GM20431 (cell line): Measurements from ENCODE around the gene CROT.

ENCODE experiments used
- in situ Hi-C: fragments of 300-500 bp; cut with MseI, MboI; formaldehyde crosslinking; loops from one replicate; pipeline ENCODE4 v1.15.0; 2020; ENCODE audit warnings: low sequenced_read_pairs; ENCODE audit not compliant: unreplicated experiment

The CROT gene, protein sequence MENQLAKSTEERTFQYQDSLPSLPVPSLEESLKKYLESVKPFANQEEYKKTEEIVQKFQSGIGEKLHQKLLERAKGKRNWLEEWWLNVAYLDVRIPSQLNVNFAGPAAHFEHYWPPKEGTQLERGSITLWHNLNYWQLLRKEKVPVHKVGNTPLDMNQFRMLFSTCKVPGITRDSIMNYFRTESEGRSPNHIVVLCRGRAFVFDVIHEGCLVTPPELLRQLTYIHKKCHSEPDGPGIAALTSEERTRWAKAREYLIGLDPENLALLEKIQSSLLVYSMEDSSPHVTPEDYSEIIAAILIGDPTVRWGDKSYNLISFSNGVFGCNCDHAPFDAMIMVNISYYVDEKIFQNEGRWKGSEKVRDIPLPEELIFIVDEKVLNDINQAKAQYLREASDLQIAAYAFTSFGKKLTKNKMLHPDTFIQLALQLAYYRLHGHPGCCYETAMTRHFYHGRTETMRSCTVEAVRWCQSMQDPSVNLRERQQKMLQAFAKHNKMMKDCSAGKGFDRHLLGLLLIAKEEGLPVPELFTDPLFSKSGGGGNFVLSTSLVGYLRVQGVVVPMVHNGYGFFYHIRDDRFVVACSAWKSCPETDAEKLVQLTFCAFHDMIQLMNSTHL

DNA sequence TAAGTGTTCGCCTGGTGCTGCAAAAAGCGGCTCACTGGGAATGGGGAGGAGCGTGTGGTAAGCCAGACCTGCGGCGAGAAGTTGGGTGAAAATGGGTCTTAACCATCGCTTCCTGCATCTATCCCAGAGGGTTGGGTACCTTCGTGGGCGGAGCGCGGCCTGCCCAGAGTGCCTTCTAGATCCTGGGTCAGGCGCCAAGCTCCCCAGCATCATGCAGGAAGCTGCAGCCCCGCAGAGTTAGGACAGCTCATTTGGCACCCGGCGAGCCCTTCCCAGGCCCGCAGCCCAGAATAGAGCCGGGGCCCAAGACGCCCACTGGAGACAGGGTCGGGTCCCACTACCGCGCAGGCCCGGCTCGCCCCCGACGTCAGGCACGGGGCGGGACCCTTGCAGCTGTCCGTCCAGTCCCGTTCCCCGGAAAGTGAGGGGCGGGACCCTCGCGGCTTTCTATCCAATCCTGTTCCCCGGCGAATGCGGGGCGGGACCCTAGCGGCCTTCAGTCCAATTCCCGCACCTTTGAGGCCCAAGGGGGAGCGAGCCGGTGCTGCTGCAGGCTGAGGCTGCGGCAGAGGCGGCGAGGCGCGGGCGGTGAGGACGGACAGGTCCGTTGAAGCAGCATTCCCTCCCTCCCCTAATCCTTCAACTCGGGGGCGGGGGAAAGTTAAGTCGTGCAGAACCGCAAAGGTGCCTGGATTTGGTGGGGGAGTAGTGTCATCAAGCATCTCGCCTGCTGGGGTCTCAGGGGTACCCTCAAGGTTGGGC, at the start of gene CROT:
TSS of gene CROT (plus strand) at position 499 of the 762 bp plus-strand sequence. CDS start 3,405 bp downstream, outside the sequence.
- in situ Hi-C loops: no loop called here

DNA sequence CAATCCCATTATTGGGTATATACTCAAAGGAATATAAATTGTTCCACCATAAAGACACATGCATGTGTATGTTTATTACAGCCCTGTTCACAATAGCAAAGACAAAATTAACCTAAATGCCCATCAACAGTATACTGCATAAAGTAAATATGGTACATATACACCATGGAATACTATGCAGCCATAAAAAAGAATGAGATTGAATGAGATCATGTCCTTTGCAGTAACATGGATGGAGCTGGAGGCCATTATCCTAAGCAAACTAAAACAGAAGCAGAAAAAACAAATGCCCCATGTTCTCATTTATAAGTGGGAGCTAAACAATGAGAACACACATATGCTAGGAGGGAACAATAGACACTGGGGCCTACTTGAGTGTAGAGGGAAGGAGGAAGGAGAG, 44.7 kb upstream of the CROT start:
- in situ Hi-C loops: no loop called here

DNA sequence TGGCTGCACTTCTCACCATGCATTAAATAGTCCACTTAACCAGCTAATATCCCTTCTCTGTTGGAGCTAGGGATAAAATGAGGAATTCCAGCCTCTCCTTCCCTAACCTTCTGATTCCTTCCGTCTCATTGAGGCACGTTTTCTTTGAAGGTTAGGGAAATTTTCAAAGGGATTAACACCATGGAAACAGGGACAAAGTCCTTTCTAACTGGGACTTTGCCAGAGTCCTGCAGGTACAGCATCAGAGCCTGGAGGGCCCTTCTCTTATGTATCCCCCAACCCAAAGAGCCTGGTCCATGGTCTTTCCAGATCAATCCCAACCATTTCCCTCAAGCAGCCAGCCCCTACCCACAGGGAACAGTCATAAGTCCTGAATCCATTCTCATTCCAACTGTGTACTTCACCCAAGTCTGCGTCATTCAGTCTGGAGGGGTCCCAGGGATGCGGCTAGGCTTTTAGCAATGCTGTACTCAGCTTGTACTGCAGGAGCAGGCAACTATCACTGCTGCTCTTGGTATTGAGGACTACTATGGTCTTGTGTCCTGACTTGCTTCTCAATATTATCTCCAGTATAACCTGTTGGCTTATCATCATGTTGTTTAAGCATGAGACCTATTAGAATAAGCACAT, 34.6 kb upstream of the CROT start:
- in situ Hi-C loops: no loop called here

DNA sequence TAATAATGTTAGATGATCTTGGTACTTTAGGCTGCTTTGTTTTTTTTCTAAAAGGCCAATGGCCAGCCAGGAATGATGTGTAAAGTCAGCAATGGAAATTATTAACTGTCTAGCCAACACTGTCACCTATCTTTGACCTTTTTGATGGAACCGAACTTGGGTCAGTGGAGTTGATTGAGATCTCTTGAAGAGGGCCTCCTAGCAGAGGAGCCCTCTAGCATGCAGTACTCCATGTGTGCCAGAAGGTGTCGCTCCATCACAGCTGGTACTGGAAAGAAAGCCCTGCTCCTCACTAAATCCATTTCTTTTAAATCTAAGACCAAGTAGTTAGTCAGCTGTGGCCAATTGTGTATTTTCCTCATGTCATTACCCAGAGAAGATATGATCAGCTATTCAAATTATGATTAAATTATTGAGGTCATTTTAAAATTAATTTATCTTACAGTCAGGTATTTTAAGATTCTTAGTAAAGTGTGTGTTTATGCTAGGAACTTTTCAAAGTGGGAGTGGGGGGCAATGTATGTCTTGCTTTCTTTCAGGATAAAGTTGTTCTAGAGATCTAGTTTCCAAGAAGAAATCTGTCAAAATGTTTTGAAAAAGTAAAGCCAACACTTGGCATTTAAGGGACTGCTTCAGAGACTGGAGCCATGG, 33.1 kb upstream of the CROT start:
- in situ Hi-C loops: no loop called here

DNA sequence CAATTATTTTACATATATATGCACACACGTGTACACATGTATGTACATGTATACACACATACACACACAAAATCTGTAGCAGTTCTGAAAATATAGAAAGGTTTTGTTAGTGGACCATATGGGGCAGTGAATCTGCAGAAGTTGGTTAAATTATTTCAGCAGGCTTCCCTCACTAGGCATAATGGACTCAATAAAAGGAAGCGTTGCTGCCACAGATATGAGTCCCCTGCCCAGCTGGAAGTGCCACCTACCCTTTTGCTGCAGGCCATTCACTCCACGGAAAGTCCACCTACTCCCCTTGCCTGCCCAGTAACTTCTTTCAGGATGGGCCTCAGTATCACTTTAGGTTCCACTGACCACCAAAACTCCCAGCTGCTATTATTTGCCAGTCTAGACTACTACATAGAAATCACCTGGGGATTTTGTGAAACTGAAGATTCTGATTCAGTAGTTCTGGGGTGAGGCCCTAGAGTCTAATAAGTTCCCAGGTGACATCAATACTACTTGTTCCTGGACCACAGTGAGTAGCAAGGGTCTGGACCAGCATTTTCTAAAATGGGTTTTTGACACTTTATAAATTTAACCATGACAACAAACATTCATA, 29.3 kb upstream of the CROT start:
- in situ Hi-C loops: loop anchor here (5.0 kb wide), 1 partner anchor 91 kb away; no protein-coding TSS in a partner anchor

DNA sequence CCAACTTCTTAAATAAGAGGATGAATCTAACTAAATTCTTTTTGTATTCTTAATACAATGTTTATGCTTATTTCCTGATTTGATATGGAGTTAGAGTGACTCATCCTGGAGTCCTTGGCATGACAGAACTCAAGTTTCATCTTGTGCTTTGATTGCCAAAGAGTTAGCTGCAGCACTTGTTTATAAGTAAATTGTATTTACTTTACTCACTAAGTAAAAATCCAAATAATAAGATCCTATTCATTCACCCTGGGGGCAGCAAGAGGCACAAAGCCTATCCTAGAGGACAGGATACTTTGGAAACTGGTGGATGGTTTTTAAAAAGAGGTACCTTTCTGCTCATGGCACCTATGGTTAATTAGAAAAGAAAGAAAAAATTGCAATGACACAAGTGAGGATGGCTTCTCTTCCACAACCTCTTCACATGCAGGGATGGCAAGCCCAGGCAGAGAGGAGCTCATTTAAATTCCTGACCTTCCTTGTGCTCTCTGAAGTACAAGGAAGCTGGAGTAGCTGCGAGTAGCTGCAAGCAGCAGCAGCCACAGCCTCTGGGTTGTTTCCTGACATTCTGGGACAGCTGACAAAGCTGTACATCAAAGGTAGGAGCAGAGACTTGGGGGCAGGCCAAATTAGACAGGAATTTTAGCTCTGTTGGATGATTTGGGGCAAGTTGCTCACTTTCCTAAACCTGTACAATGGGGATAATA, 28.5 kb upstream of the CROT start:
- in situ Hi-C loops: loop anchor here (5.0 kb wide), 1 partner anchor 90 kb away; no protein-coding TSS in a partner anchor

DNA sequence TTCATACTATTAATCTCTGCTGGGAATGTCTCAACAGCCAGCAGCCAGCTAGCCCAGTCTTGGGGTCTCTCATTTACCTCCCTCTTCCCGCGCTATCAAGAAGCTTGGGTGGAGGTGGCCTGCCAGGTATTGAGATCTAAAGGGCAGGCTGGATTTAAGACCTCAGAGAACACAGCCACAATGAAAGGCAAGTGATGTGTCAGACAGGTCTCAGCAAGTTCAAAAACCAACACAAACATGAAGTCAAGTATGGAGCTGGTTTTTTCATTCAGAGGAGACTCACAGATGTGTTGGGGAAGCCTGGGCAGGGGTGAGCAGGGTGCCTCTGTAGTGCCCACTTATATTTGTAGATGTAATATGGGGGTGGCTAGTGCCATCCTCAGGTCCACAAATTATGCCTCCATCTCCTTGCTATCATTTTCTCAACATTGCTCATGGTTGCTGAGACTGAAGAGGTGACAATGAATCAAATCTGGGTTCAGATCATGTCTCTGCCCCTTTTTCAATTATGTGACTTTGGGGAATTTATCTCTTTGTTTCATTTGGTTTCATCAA, 27.7 kb upstream of the CROT start:
- in situ Hi-C loops: loop anchor here (5.0 kb wide), 1 partner anchor 90 kb away; no protein-coding TSS in a partner anchor

DNA sequence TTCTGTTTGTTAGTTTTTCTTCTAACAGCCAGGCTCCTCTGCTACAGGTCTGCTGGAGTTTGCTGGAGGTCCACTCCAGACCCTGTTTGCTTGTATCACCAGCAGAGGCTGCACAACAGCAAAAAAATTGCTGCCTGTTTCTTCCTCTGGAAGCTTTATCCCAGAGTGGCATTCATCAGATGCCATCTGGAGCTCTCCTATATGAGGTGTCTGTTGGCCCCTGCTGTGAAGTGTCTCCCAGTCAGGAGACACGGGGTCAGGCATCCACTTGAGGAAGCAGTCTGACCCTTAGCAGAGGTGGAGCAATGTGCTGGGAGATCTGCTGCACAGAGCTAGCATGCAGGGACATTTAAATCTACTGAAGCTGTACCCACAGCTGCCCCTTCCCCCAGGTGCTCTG, 26.7 kb upstream of the CROT start:
- in situ Hi-C loops: loop anchor here (5.0 kb wide), 1 partner anchor 89 kb away; no protein-coding TSS in a partner anchor

DNA sequence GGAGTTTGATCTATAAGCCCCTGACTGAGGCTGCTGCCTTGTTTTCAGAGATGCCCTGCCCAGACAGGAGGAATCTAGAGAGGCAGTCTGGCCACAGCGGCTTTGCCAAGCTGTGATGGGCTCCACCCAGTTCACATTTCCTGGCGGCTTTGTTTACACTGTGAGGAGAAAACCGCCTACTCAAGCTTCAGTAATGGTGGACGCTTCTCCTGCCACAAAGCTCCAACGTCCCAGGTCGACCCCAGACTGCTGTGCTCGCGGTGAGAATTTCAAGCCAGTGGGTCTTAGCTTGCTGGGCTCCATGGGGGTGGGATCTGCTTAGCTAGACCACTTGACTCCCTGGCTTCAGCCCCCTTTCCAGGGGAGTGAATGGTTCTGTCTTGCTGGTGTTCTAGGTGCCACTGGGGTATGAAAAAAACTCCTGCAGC, 26.3 kb upstream of the CROT start:
- in situ Hi-C loops: loop anchor here (5.0 kb wide), 1 partner anchor 88 kb away; no protein-coding TSS in a partner anchor

DNA sequence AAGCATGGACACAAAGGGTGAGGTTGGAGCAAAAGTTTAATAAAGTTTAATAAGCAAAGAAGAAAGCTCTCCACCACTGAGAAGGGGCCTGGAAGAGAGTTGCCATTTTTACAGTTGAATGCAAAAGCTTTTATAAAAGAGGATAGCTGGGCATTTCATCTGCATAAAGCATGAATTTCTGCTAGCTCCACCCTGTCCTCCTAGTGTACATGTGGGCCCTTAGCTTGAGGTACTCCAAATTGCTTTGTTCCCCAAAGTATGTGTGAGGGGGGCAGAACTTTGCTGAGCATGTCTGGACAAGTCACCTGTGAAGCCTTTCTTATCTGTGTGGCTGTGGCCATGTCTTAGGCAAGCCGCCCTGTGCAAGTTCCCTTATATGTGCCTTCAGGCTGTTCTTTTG, 22.6 kb upstream of the CROT start:
- in situ Hi-C loops: no loop called here

DNA sequence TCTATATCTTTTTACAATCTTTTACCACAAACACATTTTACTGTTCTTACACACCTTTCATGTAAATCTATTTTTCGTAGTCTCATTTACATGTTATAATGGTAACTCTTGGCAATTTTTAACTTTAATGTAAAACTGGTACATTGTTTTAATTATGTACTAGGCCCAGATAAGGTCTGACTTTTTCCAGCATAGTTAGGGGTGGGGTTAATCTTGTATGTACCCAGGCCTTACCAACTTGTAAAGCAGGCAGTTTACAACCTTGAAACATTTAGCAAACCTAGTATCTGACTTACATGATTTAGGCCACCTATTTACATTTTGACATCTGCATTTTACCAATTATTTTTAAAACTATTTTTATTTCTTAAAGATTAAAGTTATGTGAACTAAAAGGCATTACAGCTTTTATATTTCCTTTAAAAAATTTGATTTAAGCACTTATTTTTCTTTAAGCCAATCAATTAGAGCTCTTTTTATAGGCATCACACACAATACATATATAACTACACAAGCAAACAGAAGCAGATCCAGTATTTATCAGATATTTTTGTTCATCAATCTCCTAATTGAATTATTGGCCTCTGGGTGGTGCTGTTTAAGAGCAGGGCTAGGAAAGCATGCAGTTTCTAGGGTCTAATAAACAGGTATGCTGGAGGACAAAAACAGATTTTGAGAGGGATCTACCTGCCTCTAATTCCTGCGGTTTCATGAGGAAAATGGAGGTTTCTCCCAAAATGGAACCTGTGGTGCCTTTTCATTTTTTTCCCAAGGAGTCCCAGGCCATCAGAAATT, 19.7 kb upstream of the CROT start:
- in situ Hi-C loops: no loop called here

DNA sequence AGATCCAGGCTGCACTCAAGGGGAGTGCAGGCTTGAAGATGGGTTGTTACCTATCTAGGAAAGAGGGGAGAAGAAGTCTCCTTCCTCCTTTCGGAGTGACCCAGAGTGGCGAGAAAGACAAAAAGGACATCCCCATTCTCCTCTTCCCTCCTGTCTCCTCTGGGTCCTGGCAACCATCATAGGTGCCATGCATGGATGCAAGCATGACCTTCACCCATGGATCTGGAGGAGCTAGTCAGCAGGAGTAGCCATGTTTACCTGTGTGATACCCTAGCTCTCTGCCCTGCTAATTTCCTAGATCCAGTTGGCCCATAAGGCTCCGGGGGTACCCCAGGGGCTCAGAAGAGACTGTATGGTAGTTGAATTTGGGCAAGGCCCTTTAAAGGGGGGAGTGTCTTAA, 17.2 kb upstream of the CROT start:
- in situ Hi-C loops: no loop called here

DNA sequence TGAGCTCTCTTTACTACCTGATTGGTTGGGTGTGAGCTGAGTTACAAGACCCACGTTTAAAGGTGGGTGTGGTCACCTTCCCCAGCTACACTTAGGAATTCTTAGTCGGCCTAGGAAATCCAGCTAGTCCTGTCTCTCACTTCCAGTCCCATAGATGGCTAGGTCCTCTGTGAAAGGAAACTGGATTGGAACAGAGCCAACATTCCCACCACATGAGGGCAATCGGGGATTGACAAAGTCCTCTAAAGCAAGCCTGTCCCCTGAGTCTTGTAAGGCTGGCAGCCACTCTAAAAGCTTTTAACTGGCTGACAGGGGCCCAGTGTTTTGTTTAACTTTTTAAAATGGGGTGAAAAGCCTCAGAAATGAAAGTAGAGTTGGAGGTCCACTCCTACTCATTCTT, 15.1 kb upstream of the CROT start:
- in situ Hi-C loops: no loop called here

DNA sequence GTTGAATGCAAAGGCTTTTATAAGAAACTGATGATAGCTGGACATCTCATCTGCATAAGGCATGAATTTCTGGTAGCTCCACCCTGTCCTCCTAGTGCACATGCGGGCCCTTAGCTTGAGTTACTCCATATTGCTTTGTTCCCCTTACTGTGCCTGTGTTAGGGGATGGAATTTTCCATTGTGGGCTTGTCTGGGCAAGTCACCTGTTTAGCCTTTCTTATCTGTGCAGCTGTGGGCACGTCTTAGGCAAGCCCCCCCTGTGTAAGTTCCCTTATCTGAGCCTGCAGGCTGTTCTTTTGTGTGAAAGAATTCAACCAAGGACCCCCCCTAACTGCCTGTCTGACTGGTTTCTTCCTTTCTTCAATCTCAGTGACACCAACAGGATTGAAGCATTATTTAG, 14.5 kb upstream of the CROT start:
- in situ Hi-C loops: no loop called here

DNA sequence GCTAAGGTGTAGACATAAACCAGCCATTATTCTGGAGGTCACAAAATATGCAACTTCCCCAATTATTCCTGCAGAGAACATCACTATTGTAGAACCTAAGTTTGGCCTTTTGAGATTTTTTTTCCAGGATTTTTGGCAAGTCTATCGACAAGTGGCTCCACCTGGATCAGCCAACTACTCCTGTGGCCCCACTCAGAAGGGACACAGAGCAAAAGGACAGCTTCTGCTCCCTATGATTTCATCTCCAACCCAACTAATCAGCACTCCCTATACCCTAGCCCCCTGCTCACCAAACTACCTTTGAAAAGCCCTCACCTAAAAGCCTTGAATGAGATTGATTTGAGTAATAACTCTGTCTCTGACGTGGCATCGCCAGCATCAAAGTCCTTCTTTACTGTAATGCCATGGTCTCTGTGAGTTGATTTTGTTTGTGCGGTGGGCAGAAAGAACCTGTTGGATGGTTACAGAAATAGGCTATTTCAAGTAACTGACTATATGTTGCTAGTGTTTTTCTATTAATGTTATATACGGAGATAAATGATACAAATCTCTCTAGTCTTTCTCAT, 13.7 kb upstream of the CROT start:
- in situ Hi-C loops: no loop called here

DNA sequence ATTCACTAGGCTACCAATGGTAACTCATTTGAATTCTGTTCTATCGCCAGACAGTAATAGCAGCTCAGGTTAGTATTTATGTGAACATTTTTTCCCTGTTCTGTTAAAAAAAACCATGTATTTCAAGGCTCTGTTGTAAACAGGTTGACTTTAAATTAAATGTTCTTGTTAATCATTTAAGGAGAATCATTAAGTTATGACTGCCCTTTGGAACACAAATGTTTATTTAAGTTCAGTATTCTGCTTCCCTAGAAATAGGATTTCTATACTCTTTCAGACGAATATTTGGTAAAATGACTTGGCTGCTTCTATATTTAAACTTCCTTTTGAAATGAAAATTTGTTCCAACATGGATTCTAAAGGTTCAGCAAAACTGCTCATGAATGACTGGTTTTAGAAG, 13.1 kb upstream of the CROT start:
- in situ Hi-C loops: no loop called here

DNA sequence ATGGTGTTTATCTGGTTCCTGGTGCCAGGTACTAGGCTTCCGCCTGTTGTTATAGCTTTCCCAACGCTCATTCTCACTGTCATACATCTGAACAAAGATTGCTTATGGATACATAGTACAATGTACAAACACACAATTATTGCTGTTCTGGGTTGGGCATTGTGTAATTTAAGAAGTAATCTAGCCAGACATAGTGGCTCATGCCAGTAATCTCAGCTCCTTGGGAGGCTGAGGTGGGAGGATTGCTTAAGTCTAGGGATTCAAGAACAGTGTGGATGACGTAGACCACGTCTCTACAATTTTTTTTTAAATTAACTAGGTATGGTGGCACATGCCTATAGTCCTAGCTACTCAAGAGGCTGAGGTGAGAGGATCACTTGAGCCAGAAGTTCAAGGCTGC, 9.3 kb upstream of the CROT start:
- in situ Hi-C loops: no loop called here
